ENCODE measurements around the gene KCTD6. TPM values are rescaled to one million over a fixed set of nuclear protein-coding genes. Genes with fewer than 3 reads are reported as not detected.

Gene KCTD6
- total and polyA plus RNA-seq, 8 donors: 5.4 to 16.7 (median 11.3) TPM; not detected in 2

DNA sequence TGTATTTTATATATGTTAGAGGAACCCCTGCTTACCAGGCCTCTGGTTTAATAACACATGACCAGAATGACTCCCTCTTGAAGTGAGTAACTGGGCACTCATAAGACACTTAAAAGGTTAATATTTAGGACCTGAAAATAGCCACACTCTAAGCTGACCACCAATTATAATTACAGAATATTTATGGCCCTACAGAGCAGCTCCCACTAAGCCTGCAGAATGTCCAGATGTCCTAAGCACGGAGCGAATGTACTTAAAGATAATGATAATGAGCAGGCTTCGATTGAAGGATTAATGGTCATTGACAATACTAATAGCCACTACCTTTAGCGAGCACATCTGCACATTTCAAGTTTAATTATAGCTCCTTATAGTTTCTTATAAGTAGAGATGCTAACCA lies 22.8 kb upstream of the KCTD6 start:
- H3K36me3 ChIP-seq: no peaks in the 10 kb centered on the region
- H3K4me3 ChIP-seq: no peak overlapping the region
- H3K4me1 ChIP-seq: peaks cover 0 to 16% (median 10%) of the 10 kb centered on the region in 4 donors
- 72 to 91% (median 88%) methylated on average over 4 of the region's 4 CpGs for WGBS, 5 donors
- intact Hi-C loops (cut with DNase I; ENCODE audit: low total_unique reads): no loop called here
- H3K27ac ChIP-seq: no peak overlapping the region
- TF ChIP-seq EP300 (IDR thresholded peaks at IDR 0.05) (no peak), POLR2A (IDR thresholded peaks at IDR 0.05) (no peak), POLR2AphosphoS5 (IDR thresholded peaks at IDR 0.05) (no peak)
- TF ChIP-seq, protein P1, sequence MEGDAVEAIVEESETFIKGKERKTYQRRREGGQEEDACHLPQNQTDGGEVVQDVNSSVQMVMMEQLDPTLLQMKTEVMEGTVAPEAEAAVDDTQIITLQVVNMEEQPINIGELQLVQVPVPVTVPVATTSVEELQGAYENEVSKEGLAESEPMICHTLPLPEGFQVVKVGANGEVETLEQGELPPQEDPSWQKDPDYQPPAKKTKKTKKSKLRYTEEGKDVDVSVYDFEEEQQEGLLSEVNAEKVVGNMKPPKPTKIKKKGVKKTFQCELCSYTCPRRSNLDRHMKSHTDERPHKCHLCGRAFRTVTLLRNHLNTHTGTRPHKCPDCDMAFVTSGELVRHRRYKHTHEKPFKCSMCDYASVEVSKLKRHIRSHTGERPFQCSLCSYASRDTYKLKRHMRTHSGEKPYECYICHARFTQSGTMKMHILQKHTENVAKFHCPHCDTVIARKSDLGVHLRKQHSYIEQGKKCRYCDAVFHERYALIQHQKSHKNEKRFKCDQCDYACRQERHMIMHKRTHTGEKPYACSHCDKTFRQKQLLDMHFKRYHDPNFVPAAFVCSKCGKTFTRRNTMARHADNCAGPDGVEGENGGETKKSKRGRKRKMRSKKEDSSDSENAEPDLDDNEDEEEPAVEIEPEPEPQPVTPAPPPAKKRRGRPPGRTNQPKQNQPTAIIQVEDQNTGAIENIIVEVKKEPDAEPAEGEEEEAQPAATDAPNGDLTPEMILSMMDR (IDR thresholded peaks at IDR 0.05): no peak
- no peaks in the 10 kb centered on the region for H3K9me3 ChIP-seq
- no peak for DNase-seq
- no peaks in the 10 kb centered on the region for H3K27me3 ChIP-seq

DNA sequence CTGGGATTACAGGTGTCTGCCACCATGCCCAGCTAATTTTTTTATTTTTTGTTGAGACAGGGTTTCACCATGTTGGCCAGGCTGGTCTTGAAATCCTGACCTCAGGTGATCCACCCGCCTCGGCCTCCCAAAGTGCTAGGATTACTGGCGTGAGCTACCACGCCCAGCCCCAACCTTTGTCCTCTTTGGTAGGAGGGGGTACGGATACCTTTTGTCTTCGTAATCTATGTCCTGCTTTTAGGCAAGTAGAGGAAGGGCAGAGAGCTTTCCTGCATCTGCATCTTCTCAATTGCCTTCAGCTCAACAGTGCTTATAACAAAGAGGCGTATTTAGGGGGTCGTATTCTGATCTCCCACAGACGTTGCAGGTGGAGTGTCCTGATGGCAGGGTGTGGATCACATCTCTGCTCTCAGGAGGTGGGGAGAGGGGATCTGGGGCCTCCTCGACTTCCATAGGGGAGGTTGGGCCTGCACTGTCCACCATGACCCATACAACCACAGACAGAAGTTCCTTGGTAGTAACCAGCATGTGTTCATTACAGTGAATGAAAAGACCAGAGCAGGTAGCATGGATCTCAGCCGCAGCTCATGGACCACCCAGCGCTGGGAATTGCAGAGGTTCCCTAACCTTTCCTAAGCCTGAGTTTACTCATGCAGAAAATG lies 21.4 kb upstream of the KCTD6 start:
- DNase-seq: no peak
- TF ChIP-seq EP300 (IDR thresholded peaks at IDR 0.05) (no peak), POLR2AphosphoS5 (IDR thresholded peaks at IDR 0.05) (no peak), POLR2A (IDR thresholded peaks at IDR 0.05) (no peak)
- TF ChIP-seq, protein P1 (IDR thresholded peaks at IDR 0.05): no peak
- Histone ChIP-seq H3K4me3 (no peak overlapping the region), H3K4me1 (peaks cover 0 to 24% (median 9%) of the 10 kb centered on the region in 4 donors), H3K27me3 (no peaks in the 10 kb centered on the region), H3K9me3 (no peaks in the 10 kb centered on the region), H3K27ac (peak overlapping the region in 1 of 5 donors; percentile 45), H3K36me3 (no peaks in the 10 kb centered on the region)
- intact Hi-C loops (cut with DNase I; ENCODE audit: low total_unique reads): no loop called here
- WGBS, 5 donors: 87 to 91% (median 90%) methylated on average over 12 of the region's 12 CpGs

DNA sequence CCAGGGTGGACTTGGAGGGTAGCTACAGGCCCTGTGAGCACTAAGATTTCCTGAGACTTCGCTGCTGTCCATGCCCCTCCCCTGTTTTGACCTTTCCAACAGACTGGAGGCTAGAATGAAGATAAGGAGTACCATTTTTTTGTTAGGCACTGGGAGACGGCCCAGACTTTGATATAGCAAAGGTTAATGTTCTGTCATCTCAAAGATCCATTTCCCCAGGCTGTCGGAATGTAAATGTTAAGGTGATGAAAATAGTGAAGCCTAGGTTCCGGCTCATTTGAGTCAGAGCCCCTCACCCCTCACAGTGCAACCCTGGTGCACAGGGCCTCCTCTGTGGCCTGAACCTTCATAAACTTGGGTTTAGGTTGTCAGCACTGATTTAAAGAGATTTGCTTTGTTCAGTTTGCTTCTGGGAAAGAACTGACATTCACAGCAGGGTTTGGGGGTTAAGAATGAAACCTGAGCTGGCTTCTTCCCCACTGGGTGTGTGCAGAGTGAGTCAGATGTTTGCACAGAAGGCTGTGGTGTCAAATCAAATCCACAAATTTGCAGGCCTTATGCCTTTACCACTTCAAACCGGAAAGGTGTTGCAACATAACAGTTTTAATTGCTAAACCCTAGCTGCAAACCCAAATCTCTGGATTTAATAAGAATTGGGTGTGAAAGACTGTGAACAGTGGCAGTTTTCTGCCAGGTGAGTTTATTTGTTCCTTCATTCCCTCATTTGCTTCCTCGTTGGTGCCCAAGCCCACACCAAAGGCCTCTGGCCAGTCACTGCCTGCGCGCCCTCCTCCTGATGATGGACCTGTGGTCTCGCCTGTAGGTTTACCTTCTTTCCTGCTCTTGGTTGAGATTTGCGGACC lies 20.6 kb upstream of the KCTD6 start:
- no peak for TF ChIP-seq EP300 (IDR thresholded peaks at IDR 0.05)
- TF ChIP-seq, protein P1 (IDR thresholded peaks at IDR 0.05): no peak
- TF ChIP-seq POLR2A (IDR thresholded peaks at IDR 0.05): no peak
- TF ChIP-seq POLR2AphosphoS5 (IDR thresholded peaks at IDR 0.05): no peak
- peaks cover 0 to 24% (median 9%) of the 10 kb centered on the region in 4 donors for H3K4me1 ChIP-seq
- DNase-seq: peak in 1 of 2 donors; percentile 83
- H3K27me3 ChIP-seq: no peaks in the 10 kb centered on the region
- intact Hi-C loops (cut with DNase I; ENCODE audit: low total_unique reads): no loop called here
- no peak overlapping the region for H3K4me3 ChIP-seq
- no peaks in the 10 kb centered on the region for H3K9me3 ChIP-seq
- H3K27ac ChIP-seq: peak overlapping the region in 1 of 5 donors; percentile 45
- WGBS, 5 donors: 48 to 55% (median 49%) methylated on average over 9 to 10 of the region's 10 CpGs
- H3K36me3 ChIP-seq: no peaks in the 10 kb centered on the region

DNA sequence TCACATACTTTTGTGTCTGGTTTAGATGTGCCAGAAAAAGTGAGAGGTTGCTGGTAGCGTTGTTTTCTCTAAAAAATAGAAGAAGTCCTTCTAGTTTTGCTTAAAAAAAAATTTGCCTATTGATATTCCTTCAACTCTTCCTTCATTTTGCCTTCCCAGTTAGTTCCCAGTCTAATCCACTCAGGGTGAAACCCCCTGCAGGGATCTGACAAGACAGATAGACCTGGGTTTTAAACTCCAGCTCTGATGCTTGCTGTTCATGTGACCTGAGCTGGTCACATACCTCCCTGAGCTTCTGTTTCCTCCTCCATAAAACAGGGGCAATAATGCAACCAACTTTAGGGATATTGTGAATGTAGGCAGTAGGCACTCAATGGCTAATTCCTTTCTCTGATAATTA lies 18.6 kb upstream of the KCTD6 start:
- Histone ChIP-seq H3K9me3 (no peaks in the 10 kb centered on the region), H3K27me3 (no peaks in the 10 kb centered on the region), H3K36me3 (no peaks in the 10 kb centered on the region), H3K27ac (no peak overlapping the region), H3K4me1 (peaks cover 0 to 24% (median 9%) of the 10 kb centered on the region in 4 donors), H3K4me3 (no peak overlapping the region)
- DNase-seq: no peak
- intact Hi-C loops (cut with DNase I; ENCODE audit: low total_unique reads): no loop called here
- TF ChIP-seq POLR2AphosphoS5 (IDR thresholded peaks at IDR 0.05) (no peak), EP300 (IDR thresholded peaks at IDR 0.05) (no peak), POLR2A (IDR thresholded peaks at IDR 0.05) (no peak)
- TF ChIP-seq, protein P1 (IDR thresholded peaks at IDR 0.05): no peak
- WGBS, 5 donors: 89 to 100% (median 96%) methylated on average over 1 of the region's 1 CpG
